Measurements from ENCODE around the gene SMG5. TPM values are rescaled to one million over a fixed set of nuclear protein-coding genes. Genes with fewer than 3 reads are reported as not detected.
A peak's percentile ranks its signal among the peaks of the same experiment; 100 is the strongest.

The SMG5 gene
- polyA plus RNA-seq, 1 of the 3 experiments (the other 2 are of a cell fraction): 21.3 TPM

- H3K4me2 ChIP-seq: no peak overlapping the region
- peaks cover 14% of the 10 kb centered on the region for H3F3A ChIP-seq (replicated peaks; ENCODE audit: insufficient read depth)
- peaks cover 87 to 98% of the 10 kb centered on the region in 2 experiments for H3K36me3 ChIP-seq (replicated peaks in 1 of 2; ENCODE audit: control insufficient read depth in 1 of 2, insufficient read depth in 2 of 2, low read length in 1 of 2)
- no peak overlapping the region for H3K4me3 ChIP-seq (ENCODE audit: low read depth in 2 of 2, low read length in 1 of 2)
- H3K4me1 ChIP-seq (ENCODE audit: control insufficient read depth in 1 of 2, insufficient read depth in 2 of 2, low read depth in 1 of 2, low read length in 1 of 2): no peaks in the 10 kb centered on the region
- no peak overlapping the region for H3K27ac ChIP-seq (ENCODE audit: low read depth in 2 of 2, low read length in 1 of 2)
- H3K27me3 ChIP-seq (ENCODE audit: insufficient read depth): no peaks in the 10 kb centered on the region
- H3K9me3 ChIP-seq: no peaks in the 10 kb centered on the region
- 89% methylated on average over 7 of the region's 7 CpGs for WGBS (ENCODE audit: low lambda C conversion rate)
- POLR2A ChIA-PET: no interaction called here
- no peak overlapping the region for H2AFZ ChIP-seq (ENCODE audit: low read depth)
- no peak for DNase-seq
- no peaks in the 10 kb centered on the region for H3K9me2 ChIP-seq
- CTCF ChIA-PET: interaction anchor here (1.6 kb wide), 1 partner anchor 10 kb away, joined by 5 read pairs; no protein-coding TSS in a partner anchor
- no peak overlapping the region for H3K9ac ChIP-seq
- 0 out of 2 replicates have a peak, but pooled peaks cover 5% of the 10 kb centered on the region for H3K79me2 ChIP-seq (ENCODE audit: insufficient read depth)
- TF ChIP-seq NFIC (IDR thresholded peaks at IDR 0.05; ENCODE audit: borderline replicate concordance): no peak
- H4K20me1 ChIP-seq (ENCODE audit: insufficient read depth): 0 out of 2 replicates have a peak, but pooled peaks cover 3% of the 10 kb centered on the region
These were observed 34.3 kb upstream of the SMG5 start for GRCh38 chr1:156316909-156317308.

GRCh38 chr1:156310962-156311361 is 28.3 kb upstream of the SMG5 start:
- CTCF ChIA-PET: interaction anchor here (0.9 to 1.2 kb wide), 3 partner anchors 9 to 75 kb away, joined by 3 to 4 read pairs (median 3); no protein-coding TSS in a partner anchor
- H3K4me3 ChIP-seq (ENCODE audit: low read depth in 2 of 2, low read length in 1 of 2): no peak overlapping the region
- peaks cover 73 to 87% of the 10 kb centered on the region in 2 experiments for H3K36me3 ChIP-seq (replicated peaks in 1 of 2; ENCODE audit: control insufficient read depth in 1 of 2, insufficient read depth in 2 of 2, low read length in 1 of 2)
- WGBS (ENCODE audit: low lambda C conversion rate): 79% methylated on average over 6 of the region's 6 CpGs
- H3K9me3 ChIP-seq: no peaks in the 10 kb centered on the region
- no peak overlapping the region for H3K4me2 ChIP-seq
- no peaks in the 10 kb centered on the region for H3K79me2 ChIP-seq (ENCODE audit: insufficient read depth)
- TF ChIP-seq FOSL2 (IDR thresholded peaks at IDR 0.05; ENCODE audit: borderline replicate concordance, low read depth) (peak; percentile 23; the same call in 1 of the 2 replicates), RAD21 (IDR thresholded peaks at IDR 0.05; ENCODE audit: low read length) (no peak)
- no peaks in the 10 kb centered on the region for H4K20me1 ChIP-seq (ENCODE audit: insufficient read depth)
- no peak overlapping the region for H3K9ac ChIP-seq
- H3K4me1 ChIP-seq (ENCODE audit: control insufficient read depth in 1 of 2, insufficient read depth in 2 of 2, low read depth in 1 of 2, low read length in 1 of 2): no peaks in the 10 kb centered on the region
- H3K27me3 ChIP-seq (ENCODE audit: insufficient read depth): no peaks in the 10 kb centered on the region
- H3F3A ChIP-seq (replicated peaks; ENCODE audit: insufficient read depth): peaks cover 22% of the 10 kb centered on the region
- no peak overlapping the region for H3K27ac ChIP-seq (ENCODE audit: low read depth in 2 of 2, low read length in 1 of 2)
- POLR2A ChIA-PET: interaction anchor here (0.8 kb wide), 1 partner anchor 9 kb away, joined by 3 read pairs; no protein-coding TSS in a partner anchor
- no peaks in the 10 kb centered on the region for H3K9me2 ChIP-seq
- no peak for DNase-seq
- H2AFZ ChIP-seq (ENCODE audit: low read depth): no peak overlapping the region

- TF ChIP-seq IRF3 (IDR thresholded peaks at IDR 0.05; ENCODE audit: low read depth, low read length): no peak
- no peak for TF ChIP-seq USF2 (IDR thresholded peaks at IDR 0.05; ENCODE audit: borderline replicate concordance, low read depth, low read length)
- no peak for TF ChIP-seq POLR2AphosphoS5 (IDR thresholded peaks at IDR 0.05; ENCODE audit: low read depth, low read length)
- peak; percentile 26; the same call in 1 of the 2 replicates for TF ChIP-seq FOSL2 (IDR thresholded peaks at IDR 0.05; ENCODE audit: borderline replicate concordance, low read depth)
- TF ChIP-seq MXI1 (IDR thresholded peaks at IDR 0.05; ENCODE audit: low read depth, low read length): no peak
- no peak for TF ChIP-seq TAF1 (IDR thresholded peaks at IDR 0.05; ENCODE audit: borderline replicate concordance, low read depth, low read length)
- no peak for TF ChIP-seq YY1 (IDR thresholded peaks at IDR 0.05; ENCODE audit: low read depth)
- no peak for TF ChIP-seq USF1 (IDR thresholded peaks at IDR 0.05; ENCODE audit: borderline replicate concordance, low read depth)
- H2AFZ ChIP-seq (ENCODE audit: low read depth): no peak overlapping the region
- no peaks in the 10 kb centered on the region for H3K27me3 ChIP-seq (ENCODE audit: insufficient read depth)
- H3K4me2 ChIP-seq: no peak overlapping the region
- CTCF ChIA-PET: interaction anchor here (1.0 to 2.2 kb wide), 4 partner anchors 11 to 83 kb away, joined by 3 to 10 read pairs (median 5); no protein-coding TSS in a partner anchor
- H3K4me1 ChIP-seq (ENCODE audit: control insufficient read depth in 1 of 2, insufficient read depth in 2 of 2, low read depth in 1 of 2, low read length in 1 of 2): no peaks in the 10 kb centered on the region
- POLR2A ChIA-PET: no interaction called here
- peaks cover 51 to 79% of the 10 kb centered on the region in 2 experiments for H3K36me3 ChIP-seq (replicated peaks in 1 of 2; ENCODE audit: control insufficient read depth in 1 of 2, insufficient read depth in 2 of 2, low read length in 1 of 2)
- no peaks in the 10 kb centered on the region for H3K9me3 ChIP-seq
- H3K79me2 ChIP-seq (ENCODE audit: insufficient read depth): no peaks in the 10 kb centered on the region
- peaks cover 23% of the 10 kb centered on the region for H3F3A ChIP-seq (replicated peaks; ENCODE audit: insufficient read depth)
- no peak overlapping the region for H3K4me3 ChIP-seq (ENCODE audit: low read depth in 2 of 2, low read length in 1 of 2)
- no peaks in the 10 kb centered on the region for H3K9me2 ChIP-seq
- DNase-seq: no peak
- no peaks in the 10 kb centered on the region for H4K20me1 ChIP-seq (ENCODE audit: insufficient read depth)
- H3K9ac ChIP-seq: no peak overlapping the region
- 0 out of 4 replicates have a peak overlapping the region, but pooled peaks of 1 of the 2 experiments have one; percentile 3 for H3K27ac ChIP-seq (ENCODE audit: low read depth in 2 of 2, low read length in 1 of 2)
These were observed 25.5 kb upstream of the SMG5 start for GRCh38 chr1:156308078-156308477.

Data from SK-N-SH (cell line).